HepG2 (cell line): Measurements from ENCODE around the gene RAB33B. TPM values are rescaled to one million over a fixed set of nuclear protein-coding genes. Genes with fewer than 3 reads are reported as not detected.

Source experiments
- ATAC-seq: fragments of 200-7000 bp; cut with Tn5 transposase; 3 replicates; pipeline ENCODE4 v1.9.1; 2020; ENCODE audit warnings: mild to moderate bottlenecking, moderate library complexity
- BruUV-seq: library from RNA; stranded (reverse); fragments of 400-500 nt; replicated peaks from 2 replicates; lab custom pipeline; 2021; lab: Mats Ljungman, UMichigan
- CTCF ChIA-PET: fragments of 300-600 bp; formaldehyde crosslinking; extraction: SDS; loops from one replicate; lab custom pipeline; 2021; ENCODE audit warnings: low total read pairs, inconsistent platforms, low intra/inter-chr PET ratio; lab: Yijun Ruan, JAX
- POLR2A ChIA-PET: fragments of 350-600 bp; sonication (Branson Sonifier 250); formaldehyde crosslinking; loops from one replicate; lab custom pipeline; 2020; ENCODE audit warnings: antibody characterized with exemption, inconsistent platforms; lab: Yijun Ruan, JAX
- DNase-seq: peaks from one replicate; pipeline ENCODE4 v3.0.0-alpha.2; 2015; ENCODE audit warnings: low spot score
- FAIRE-seq: peaks from 3 replicates; lab custom pipeline; 2011; peaks lifted over from hg19 to GRCh38; lab: Jason Lieb, UNC
- H2AFZ ChIP-seq: one replicate; pipeline ENCODE4 v1.6.1; 2011; ENCODE audit warnings: low read length, inconsistent platforms
- H3K27ac ChIP-seq: fragments of 300-600 bp; 3 replicates; pipeline ENCODE4 v1.8.0; 2011; ENCODE audit warnings: mixed run types, mild to moderate bottlenecking, mixed read lengths, low read length, inconsistent platforms; ENCODE audit not compliant: insufficient read depth; ENCODE audit errors: extremely low read length
- H3K27me3 ChIP-seq, 2 experiments: fragments of 200-600 bp in 1 of 2; 2 replicates in 1 of 2; 3 replicates in 1 of 2; pipeline versions ENCODE4 v1.6.0 to v1.8.0; 2011; ENCODE audit warnings: low read length in 2 of 2, mild to moderate bottlenecking in 2 of 2, moderate library complexity in 2 of 2, inconsistent platforms in 1 of 2; ENCODE audit not compliant: insufficient read depth in 2 of 2, control insufficient read depth in 1 of 2
- H3K36me3 ChIP-seq, 2 experiments: fragments of 200-600 bp in 1 of 2; replicated peaks in 1 of 2; 2 replicates in 1 of 2; 3 replicates in 1 of 2; pipeline versions ENCODE4 v1.5.1 to v1.8.0; 2011; ENCODE audit warnings: low read length in 2 of 2, inconsistent platforms in 1 of 2; ENCODE audit not compliant: insufficient read depth in 2 of 2, control insufficient read depth in 1 of 2
- H3K4me1 ChIP-seq: 2 replicates; pipeline ENCODE4 v1.5.1; 2012; ENCODE audit warnings: low read length, inconsistent platforms; ENCODE audit not compliant: insufficient read depth
- H3K4me2 ChIP-seq: 2 replicates; pipeline ENCODE4 v1.6.0; 2011; ENCODE audit warnings: low read depth, low read length, inconsistent platforms
- H3K4me3 ChIP-seq, 3 experiments: fragments of 200-600 bp in 1 of 3; sonication (generic), shearing (Covaris generic) in 1 of 3; replicated peaks in 1 of 3; 2 replicates each; pipeline ENCODE4 v1.5.1; 2011 to 2016; ENCODE audit warnings: low read length in 3 of 3, inconsistent platforms in 2 of 3, low read depth in 2 of 3, mild to moderate bottlenecking in 2 of 3, control low read depth in 1 of 3, mixed read lengths in 1 of 3; ENCODE audit not compliant: insufficient read depth in 1 of 3
- H3K79me2 ChIP-seq: one replicate; pipeline ENCODE4 v1.6.1; 2011; ENCODE audit warnings: low read length, inconsistent platforms; ENCODE audit not compliant: insufficient read depth
- H3K9ac ChIP-seq: 2 replicates; pipeline ENCODE4 v1.6.0; 2011; ENCODE audit warnings: mild to moderate bottlenecking, low read depth, low read length, inconsistent platforms; ENCODE audit not compliant: insufficient read depth
- H3K9me3 ChIP-seq: 2 replicates; pipeline ENCODE4 v1.5.1; 2012; ENCODE audit warnings: mild to moderate bottlenecking, low read length
- H4K20me1 ChIP-seq: 2 replicates; pipeline ENCODE4 v1.6.0; 2011; ENCODE audit warnings: inconsistent platforms, mild to moderate bottlenecking, low read length, moderate library complexity; ENCODE audit not compliant: insufficient read depth
- ARNTL ChIP-seq: sonication (generic); formaldehyde crosslinking; IDR thresholded peaks from 2 replicates; pipeline ENCODE4 v1.4.0; 2020; ENCODE audit warnings: mild to moderate bottlenecking, missing genetic modification reagents
- EP300 ChIP-seq, 3 experiments: sonication (generic) in 1 of 3; formaldehyde crosslinking in 1 of 3; IDR thresholded peaks; 2 replicates each; pipeline versions ENCODE4 v1.5.1 to v1.6.1; 2011 to 2020; ENCODE audit warnings: low read depth in 2 of 3, low read length in 2 of 3, borderline replicate concordance in 1 of 3, improper control_type of control experiment in 1 of 3, mild to moderate bottlenecking in 1 of 3, missing genetic modification reagents in 1 of 3, moderate library complexity in 1 of 3
- HNF1B ChIP-seq: sonication (generic); formaldehyde crosslinking; IDR thresholded peaks from 2 replicates; pipeline ENCODE4 v1.5.1; 2020; ENCODE audit warnings: mild to moderate bottlenecking, moderate library complexity, missing genetic modification reagents
- PCBP1 ChIP-seq: fragments of 200-400 bp; formaldehyde crosslinking; IDR thresholded peaks from 2 replicates; pipeline ENCODE4 v1.6.1; 2017; ENCODE audit warnings: mild to moderate bottlenecking, low read depth, low read length, borderline replicate concordance
- PTBP1 ChIP-seq: fragments of 200-400 bp; formaldehyde crosslinking; IDR thresholded peaks from 2 replicates; pipeline ENCODE4 v1.6.1; 2018; ENCODE audit warnings: low read length, low read depth; ENCODE audit not compliant: poor library complexity, severe bottlenecking
- SATB2 ChIP-seq: sonication (generic); formaldehyde crosslinking; IDR thresholded peaks from 2 replicates; pipeline ENCODE4 v1.5.0; 2020; ENCODE audit warnings: missing genetic modification reagents
- TCF7L2 ChIP-seq: IDR thresholded peaks from 2 replicates; pipeline ENCODE4 v1.6.1; 2011; ENCODE audit warnings: mild to moderate bottlenecking, low read depth, low read length, moderate library complexity
- TRIM22 ChIP-seq: fragments of 450-650 bp; IDR thresholded peaks from 2 replicates; pipeline ENCODE4 v1.6.1; 2017
- ZBTB37 ChIP-seq: sonication (generic); formaldehyde crosslinking; IDR thresholded peaks from 2 replicates; pipeline ENCODE4 v1.4.0; 2020; ENCODE audit warnings: mild to moderate bottlenecking, missing genetic modification reagents
- ZGPAT ChIP-seq: IDR thresholded peaks from 2 replicates; pipeline ENCODE4 v1.6.1; 2016; ENCODE audit warnings: mild to moderate bottlenecking
- ZNF20 ChIP-seq: sonication (generic); formaldehyde crosslinking; IDR thresholded peaks from 2 replicates; pipeline ENCODE4 v1.4.0; 2020; ENCODE audit warnings: mild to moderate bottlenecking, moderate library complexity, missing genetic modification reagents
- ZNF576 ChIP-seq: sonication (generic); formaldehyde crosslinking; IDR thresholded peaks from 2 replicates; pipeline ENCODE4 v1.4.0; 2020; ENCODE audit warnings: mild to moderate bottlenecking, missing genetic modification reagents
- ZNF644 ChIP-seq: IDR thresholded peaks from 2 replicates; pipeline ENCODE4 v1.6.1; 2016; ENCODE audit warnings: low read depth
- WGBS: methylation state at CpG from one replicate; pipeline ENCODE4 v1.1.6; 2017; ENCODE audit warnings: low lambda C conversion rate; 5-methylcytosine and 5-hydroxymethylcytosine counted together
- in situ Hi-C: cut with HindIII; loops from 2 replicates; pipeline ENCODE4 v1.10.0; 2017; ENCODE audit warnings: low pct_unique_long_range_greater_than_20kb; ENCODE audit not compliant: extremely low pct_ligation_motif_present
- intact Hi-C: fragments of 100-400 bp; cut with micrococcal nuclease; formaldehyde crosslinking; loops from one replicate; pipeline ENCODE4 v1.10.0; 2022; ENCODE audit not compliant: unreplicated experiment
- polyA plus RNA-seq, 8 experiments: library from polyadenylated mRNA; depleted of rRNA in 3 of 8; stranded (reverse) in 7 of 8; unstranded in 1 of 8; fragments of >200 nt; fragmentation: Illumina TruSeq in 4 of 8; extraction: Trizol in 4 of 8; gene quantifications; 2 replicates each; pipeline versions ENCODE4 v1.2.1 to v1.2.3, GENCODE V29; 2011 to 2016; ENCODE audit warnings: low read depth in 4 of 8, missing spikeins in 1 of 8, mixed read lengths in 1 of 8; ENCODE audit not compliant: insufficient read depth in 1 of 8
- total RNA-seq, 5 experiments: library from RNA; depleted of rRNA; stranded (reverse); fragments of >200 nt; fragmentation: Illumina TruSeq; extraction: Trizol; gene quantifications; 2 replicates each; pipeline ENCODE4 v1.2.3, GENCODE V29; 2016; ENCODE audit warnings: low read depth in 1 of 5

Gene RAB33B
- total and polyA plus RNA-seq, 2 of the 13 experiments (the other 11 are each of a cell fraction or from before 2014, with no cell fraction given), result 7.6 to 8.1 TPM

GRCh38 chr4:139506774-139507173 lies 52.9 kb downstream of the RAB33B start:
- H3K9me3 ChIP-seq, result no peaks in the 10 kb centered on the region
- H3K9ac ChIP-seq, result no peak overlapping the region
- POLR2A ChIA-PET, result no interaction called here
- no peak overlapping the region for H3K4me2 ChIP-seq
- H3K27ac ChIP-seq, result no peak overlapping the region
- in situ Hi-C loops (loop anchor here (10.0 kb wide), 1 partner anchor 92 kb away; no protein-coding TSS in a partner anchor), intact Hi-C loops (no loop called here)
- 65% methylated on average over 5 of the region's 9 CpGs for WGBS
- no peak overlapping the region for H2AFZ ChIP-seq
- H3K79me2 ChIP-seq, result no peaks in the 10 kb centered on the region
- no peak for DNase-seq
- H4K20me1 ChIP-seq, result no peaks in the 10 kb centered on the region
- CTCF ChIA-PET, result no interaction called here
- no peak for ATAC-seq
- H3K27me3 ChIP-seq, result no peaks in the 10 kb centered on the region; a peak in 1 of 5 replicates
- FAIRE-seq, result no peak
- H3K4me1 ChIP-seq, result peaks cover 8% of the 10 kb centered on the region; the same call in 1 of the 2 replicates
- no peak for TF ChIP-seq PCBP1
- TF ChIP-seq EP300 (IDR thresholded peaks at IDR 0.05; ENCODE audit: low read depth in 2 of 2, low read length in 2 of 2), result no peak
- no peak for TF ChIP-seq EP300 (CRISPR knock-in tag; IDR thresholded peaks at IDR 0.05; ENCODE audit: borderline replicate concordance)
- TF ChIP-seq ZNF20 (CRISPR knock-in tag), result no peak
- TF ChIP-seq ZNF576 (CRISPR knock-in tag), result no peak
- no peak for TF ChIP-seq ZBTB37
- no peak for TF ChIP-seq SATB2 (CRISPR knock-in tag)
- TF ChIP-seq ZNF644 (CRISPR knock-in tag), result no peak
- TF ChIP-seq ARNTL (CRISPR knock-in tag), result no peak
- TF ChIP-seq TCF7L2, result no peak
- TF ChIP-seq ZGPAT (CRISPR knock-in tag), result no peak
- no peak for TF ChIP-seq PTBP1
- TF ChIP-seq TRIM22, result no peak
- no peak for TF ChIP-seq HNF1B (CRISPR knock-in tag)
- H3K36me3 ChIP-seq, result no peaks in the 10 kb centered on the region
- no peak overlapping the region for H3K4me3 ChIP-seq
- BruUV-seq, result no TSS peak
